ENCODE data around the gene XPNPEP1. TPM values are rescaled to one million over a fixed set of nuclear protein-coding genes. Genes with fewer than 3 reads are reported as not detected.

XPNPEP1 gene
- 14.7 TPM for polyA plus RNA-seq

DNA sequence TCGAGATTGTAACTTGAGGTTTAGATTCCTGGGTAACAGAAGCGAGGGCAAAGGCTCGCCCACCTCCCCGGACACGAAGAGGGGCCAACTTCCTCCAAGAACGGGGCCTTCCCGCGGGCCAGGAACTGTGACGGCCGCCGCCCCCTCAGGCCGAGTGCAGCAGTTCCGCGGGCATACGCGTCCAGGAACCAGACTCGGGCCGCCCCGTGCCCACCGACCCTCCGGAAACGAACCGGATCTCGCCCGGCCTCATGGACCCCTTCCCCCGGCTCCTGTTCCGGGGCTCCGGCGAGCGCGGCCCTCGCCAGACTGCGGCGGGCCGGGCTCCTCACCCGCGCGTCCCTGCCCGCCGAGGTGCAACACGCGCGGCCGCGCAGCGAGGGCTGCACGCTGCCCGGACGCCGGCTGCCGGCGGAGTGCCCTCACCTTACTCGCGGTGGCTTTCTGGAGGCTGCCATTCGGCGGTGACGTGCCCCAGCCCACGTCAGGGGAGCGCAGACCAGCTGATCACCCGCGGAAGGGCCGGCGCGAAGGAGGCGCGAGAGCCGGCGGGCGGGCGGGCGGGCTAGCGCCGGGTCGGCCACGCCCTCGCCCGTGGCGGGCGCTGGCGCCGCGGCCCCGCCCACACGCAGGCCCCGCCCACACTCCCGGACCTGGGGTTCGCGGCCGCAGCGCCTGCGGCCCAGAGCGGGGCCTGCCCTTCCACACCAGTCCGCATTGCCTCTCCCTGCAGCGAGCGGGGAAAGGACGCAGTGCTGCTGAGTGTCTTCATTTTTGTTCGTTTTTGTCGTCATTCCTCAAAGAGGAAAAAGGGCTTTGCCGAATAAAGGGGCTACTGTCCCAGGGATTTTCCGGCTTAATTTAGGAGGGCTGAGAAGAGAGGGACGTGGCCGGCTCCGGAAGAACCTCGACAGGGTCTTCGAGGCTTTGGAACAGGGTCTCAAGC is at the start of gene XPNPEP1:
XPNPEP1 (minus strand) TSS at position 536 of the 946 bp plus-strand sequence; CDS start at position 458, 78 bp downstream.
- Mint-ChIP-seq H3K9me3 (no peaks in the 10 kb centered on the region), H3K36me3 (peaks cover 1% of the 10 kb centered on the region), H3K4me1 (peaks cover 28 to 33% (median 29%) of the 10 kb centered on the region in 3 donors), H3K4me3 (peak within 1 kb of the TSS; percentile 87 to 95 (median 90)), H3K27ac (peak within 1 kb of the TSS; percentile 66 to 96 (median 88)), H3K27me3 (no peaks in the 10 kb centered on the region)

DNA sequence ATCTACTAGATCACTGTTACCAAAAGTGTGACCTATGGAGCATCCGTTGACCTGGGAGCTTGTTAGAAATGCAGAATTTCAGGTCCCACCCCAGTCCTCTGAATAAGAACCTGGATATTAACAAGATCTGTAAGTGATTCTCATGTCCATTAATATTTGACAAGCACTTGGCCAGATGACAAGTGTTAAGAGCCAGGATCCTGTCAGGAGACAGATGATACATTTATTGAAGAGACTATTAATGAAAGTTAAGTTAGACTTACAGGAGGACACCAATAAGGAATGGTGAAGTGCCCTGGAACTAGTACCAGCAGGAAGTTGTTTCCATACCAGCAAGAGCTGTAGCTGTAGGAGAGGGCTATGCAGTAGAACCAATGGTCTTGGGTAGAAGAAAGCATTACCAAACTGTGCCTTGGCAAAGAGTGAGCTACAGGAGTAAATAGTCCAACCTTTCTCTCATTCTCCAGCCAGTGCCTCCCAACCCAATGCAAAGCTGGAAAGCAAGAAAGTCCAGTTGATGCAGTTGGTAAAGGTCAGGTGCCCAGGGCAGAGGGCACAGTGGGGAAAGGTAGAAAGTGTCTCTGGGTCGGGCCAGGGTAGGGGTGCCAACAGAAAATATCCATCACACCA is 49.2 kb upstream of the XPNPEP1 start:
- no peak overlapping the region for H3K27ac Mint-ChIP-seq
- H3K27me3 Mint-ChIP-seq: peaks cover 8% of the 10 kb centered on the region
- peaks cover 0 to 2% (median 2%) of the 10 kb centered on the region in 3 donors for H3K4me1 Mint-ChIP-seq
- no peaks in the 10 kb centered on the region for H3K36me3 Mint-ChIP-seq
- no peak overlapping the region for H3K4me3 Mint-ChIP-seq
- no peaks in the 10 kb centered on the region for H3K9me3 Mint-ChIP-seq

DNA sequence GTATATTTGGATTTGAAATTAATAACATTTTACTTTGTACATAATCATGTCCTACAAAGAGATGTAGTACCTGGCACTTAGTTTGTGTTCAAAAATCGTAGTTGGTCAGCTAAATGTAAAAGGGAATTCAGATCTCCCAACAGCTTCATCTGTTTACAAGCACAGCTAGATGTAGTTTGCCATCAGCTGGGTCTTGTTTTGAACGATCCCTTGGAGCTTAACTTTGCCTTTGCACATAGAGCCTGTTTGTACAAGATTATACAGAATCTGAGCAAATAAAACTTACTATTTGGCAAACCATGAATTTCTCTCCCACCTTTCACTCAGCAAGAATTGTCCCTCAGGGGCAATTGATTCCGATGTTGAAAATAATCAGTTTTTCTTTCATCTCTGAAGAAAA is 48.3 kb upstream of the XPNPEP1 start:
- H3K27me3 Mint-ChIP-seq: peaks cover 8% of the 10 kb centered on the region
- H3K27ac Mint-ChIP-seq: no peak overlapping the region
- H3K36me3 Mint-ChIP-seq: no peaks in the 10 kb centered on the region
- no peak overlapping the region for H3K4me3 Mint-ChIP-seq
- peaks cover 0 to 2% (median 1%) of the 10 kb centered on the region in 3 donors for H3K4me1 Mint-ChIP-seq
- no peaks in the 10 kb centered on the region for H3K9me3 Mint-ChIP-seq

DNA sequence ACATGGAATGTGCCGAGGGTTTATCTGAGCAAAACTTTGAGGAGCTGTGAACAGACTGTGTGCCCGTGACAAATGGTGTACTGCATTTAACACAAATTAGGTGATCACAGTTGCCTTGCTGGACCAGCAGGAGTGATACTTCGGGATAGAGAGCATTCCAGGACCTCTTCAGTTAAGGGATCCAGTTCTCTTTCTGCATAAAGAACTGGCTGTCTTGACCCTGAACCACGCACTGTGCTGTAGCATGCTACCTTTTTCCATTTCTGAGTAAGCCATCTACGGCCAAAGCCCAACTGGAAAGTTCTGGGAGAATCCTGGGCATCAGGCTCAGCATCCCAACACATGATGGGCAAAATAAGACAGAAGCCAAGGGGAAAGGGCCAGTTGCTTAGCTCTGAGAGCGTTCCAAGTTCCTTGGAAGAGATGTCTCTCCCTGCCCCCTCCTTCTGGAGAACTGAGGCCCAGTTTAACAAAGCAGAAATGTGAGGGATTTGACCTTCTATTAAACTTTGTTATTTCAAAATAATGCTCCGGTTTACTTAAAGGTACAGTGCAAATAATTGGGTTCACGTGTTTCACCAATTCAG is 46.5 kb upstream of the XPNPEP1 start:
- no peaks in the 10 kb centered on the region for H3K36me3 Mint-ChIP-seq
- H3K27ac Mint-ChIP-seq: no peak overlapping the region
- no peaks in the 10 kb centered on the region for H3K9me3 Mint-ChIP-seq
- H3K4me1 Mint-ChIP-seq: peaks cover 0 to 2% (median 0%) of the 10 kb centered on the region in 3 donors
- H3K27me3 Mint-ChIP-seq: peaks cover 8% of the 10 kb centered on the region
- no peak overlapping the region for H3K4me3 Mint-ChIP-seq

DNA sequence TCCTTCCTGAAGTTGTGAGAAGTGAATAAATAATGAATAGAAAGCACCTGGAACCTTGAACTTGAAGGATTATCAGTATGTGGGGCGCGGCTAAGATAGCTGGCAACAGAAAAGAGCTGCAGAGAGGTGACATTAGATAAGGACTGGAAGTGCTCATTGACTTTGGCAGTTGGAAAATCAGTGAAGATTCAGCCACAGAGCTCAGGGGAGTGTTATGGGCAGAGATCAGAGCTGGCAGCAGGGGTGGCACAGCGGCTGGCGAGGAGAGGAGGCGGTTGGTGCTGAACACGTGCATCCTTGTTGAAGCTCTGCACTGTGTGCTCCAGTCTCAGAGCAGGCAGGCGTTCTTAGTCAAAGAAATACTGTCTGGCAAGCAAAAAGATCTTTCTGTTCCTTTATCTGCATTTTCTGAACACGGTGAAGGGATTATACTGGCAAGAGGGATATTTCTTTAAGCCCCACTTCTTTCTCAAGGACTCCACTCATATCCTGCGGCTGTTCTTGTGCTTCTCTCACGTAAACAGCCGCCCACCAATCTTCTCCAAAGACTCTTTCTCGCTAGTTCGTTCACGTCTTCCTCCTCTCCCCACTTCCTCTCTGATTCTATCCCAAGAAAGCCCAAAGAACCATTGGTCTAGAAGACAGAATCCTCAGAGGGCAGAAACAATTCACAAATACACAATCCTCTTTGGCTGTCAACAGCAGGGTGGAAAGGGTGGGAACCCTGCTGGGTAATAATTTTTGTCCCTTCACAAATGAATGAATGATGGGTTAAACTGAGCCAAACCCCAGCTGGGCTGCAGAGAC is 45.8 kb upstream of the XPNPEP1 start:
- Mint-ChIP-seq H3K4me1 (peaks cover 0 to 2% (median 0%) of the 10 kb centered on the region in 3 donors), H3K36me3 (no peaks in the 10 kb centered on the region), H3K27ac (no peak overlapping the region), H3K27me3 (peaks cover 8% of the 10 kb centered on the region), H3K4me3 (no peak overlapping the region), H3K9me3 (no peaks in the 10 kb centered on the region)

DNA sequence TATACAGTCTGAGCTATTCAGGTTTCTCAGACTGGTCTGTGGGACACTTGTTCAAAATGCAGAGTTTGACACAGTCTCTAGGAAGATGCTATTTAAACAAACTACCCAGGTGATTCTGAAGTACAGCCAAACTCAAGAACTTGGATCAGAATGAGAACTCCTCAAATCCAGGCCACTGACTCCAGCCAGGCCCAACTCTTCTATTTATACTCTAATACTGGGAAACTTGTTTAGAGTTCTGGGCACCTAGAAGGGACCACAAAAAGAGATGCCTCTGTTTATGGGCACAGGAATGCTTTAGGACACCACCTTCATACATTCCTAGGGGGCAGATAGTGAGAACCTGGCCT is 44.4 kb upstream of the XPNPEP1 start:
- Mint-ChIP-seq H3K4me3 (no peak overlapping the region), H3K27ac (no peak overlapping the region), H3K4me1 (peaks cover 0 to 3% (median 0%) of the 10 kb centered on the region in 3 donors), H3K27me3 (peaks cover 8% of the 10 kb centered on the region), H3K9me3 (no peaks in the 10 kb centered on the region), H3K36me3 (peaks cover 2% of the 10 kb centered on the region)

GRCh38 chr10:109966961-109967738 is 43.8 kb upstream of the XPNPEP1 start:
- no peaks in the 10 kb centered on the region for H3K9me3 Mint-ChIP-seq
- peaks cover 8% of the 10 kb centered on the region for H3K27me3 Mint-ChIP-seq
- no peak overlapping the region for H3K27ac Mint-ChIP-seq
- no peak overlapping the region for H3K4me3 Mint-ChIP-seq
- H3K4me1 Mint-ChIP-seq: peaks cover 0 to 3% (median 0%) of the 10 kb centered on the region in 3 donors
- H3K36me3 Mint-ChIP-seq: peaks cover 2% of the 10 kb centered on the region

GRCh38 chr10:109964318-109964717 is 41.0 kb upstream of the XPNPEP1 start:
- peaks cover 2% of the 10 kb centered on the region for H3K36me3 Mint-ChIP-seq
- H3K4me1 Mint-ChIP-seq: peaks cover 0 to 3% (median 0%) of the 10 kb centered on the region in 3 donors
- H3K4me3 Mint-ChIP-seq: no peak overlapping the region
- H3K9me3 Mint-ChIP-seq: no peaks in the 10 kb centered on the region
- peak overlapping the region in 1 of 3 donors; percentile 4 for H3K27ac Mint-ChIP-seq
- peaks cover 4% of the 10 kb centered on the region for H3K27me3 Mint-ChIP-seq

DNA sequence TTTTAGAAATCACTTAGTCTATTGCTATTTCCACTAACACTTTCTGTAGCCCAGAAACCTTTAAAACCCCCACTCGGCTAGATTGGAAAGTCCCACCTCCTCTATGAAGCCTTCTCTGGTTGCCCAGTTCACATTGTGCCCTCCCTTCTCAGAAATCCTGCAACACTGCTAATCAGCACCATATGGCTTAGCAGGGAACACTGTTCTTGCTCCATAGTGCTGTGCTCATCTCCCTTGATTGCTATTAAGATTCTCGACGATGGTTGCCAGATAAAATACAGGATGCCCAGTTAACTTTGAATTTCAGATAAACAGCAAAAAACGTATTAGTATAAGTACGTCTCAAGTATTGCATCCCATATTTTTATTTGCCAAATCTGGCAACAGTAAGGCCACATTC is 40.1 kb upstream of the XPNPEP1 start:
- Mint-ChIP-seq H3K4me1 (peaks cover 0 to 2% (median 0%) of the 10 kb centered on the region in 3 donors), H3K9me3 (no peaks in the 10 kb centered on the region), H3K27ac (no peak overlapping the region), H3K36me3 (peaks cover 2% of the 10 kb centered on the region), H3K27me3 (no peaks in the 10 kb centered on the region), H3K4me3 (no peak overlapping the region)

GRCh38 chr10:109962247-109962646 is 38.9 kb upstream of the XPNPEP1 start:
- peaks cover 0 to 4% (median 4%) of the 10 kb centered on the region in 3 donors for H3K4me1 Mint-ChIP-seq
- H3K4me3 Mint-ChIP-seq: no peak overlapping the region
- no peak overlapping the region for H3K27ac Mint-ChIP-seq
- H3K27me3 Mint-ChIP-seq: no peaks in the 10 kb centered on the region
- H3K36me3 Mint-ChIP-seq: peaks cover 2% of the 10 kb centered on the region
- no peaks in the 10 kb centered on the region for H3K9me3 Mint-ChIP-seq

- Mint-ChIP-seq H3K27ac (no peak overlapping the region), H3K36me3 (peaks cover 2% of the 10 kb centered on the region), H3K4me3 (no peak overlapping the region), H3K4me1 (peaks cover 0 to 9% (median 6%) of the 10 kb centered on the region in 3 donors), H3K9me3 (no peaks in the 10 kb centered on the region), H3K27me3 (no peaks in the 10 kb centered on the region)
Observed at GRCh38 chr10:109961174-109962001, 38.1 kb upstream of the XPNPEP1 start.

DNA sequence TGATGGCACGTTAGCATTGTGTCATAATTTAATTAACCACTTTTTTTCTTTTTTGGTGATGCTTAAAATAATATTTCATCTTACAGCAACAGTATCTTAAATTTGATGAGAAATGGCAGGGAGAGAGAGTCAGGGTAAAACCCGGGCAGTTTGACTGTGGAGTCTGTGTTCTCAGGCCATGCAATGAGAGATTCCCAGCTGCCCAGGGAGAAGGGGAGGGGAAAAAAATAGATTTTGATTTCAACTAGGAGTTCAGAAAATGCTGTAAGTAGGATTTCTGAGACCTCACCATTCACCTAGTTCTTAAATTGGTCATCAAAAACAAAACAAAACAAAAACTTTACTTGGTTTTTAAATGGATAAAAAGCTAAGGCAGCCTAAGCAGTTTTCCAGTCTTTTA is 37.4 kb upstream of the XPNPEP1 start:
- H3K27ac Mint-ChIP-seq: no peak overlapping the region
- no peak overlapping the region for H3K4me3 Mint-ChIP-seq
- H3K4me1 Mint-ChIP-seq: peaks cover 0 to 9% (median 6%) of the 10 kb centered on the region in 3 donors
- peaks cover 2% of the 10 kb centered on the region for H3K36me3 Mint-ChIP-seq
- no peaks in the 10 kb centered on the region for H3K27me3 Mint-ChIP-seq
- no peaks in the 10 kb centered on the region for H3K9me3 Mint-ChIP-seq
